ENCODE results near the gene CDH12.
"Not testable (repeated sequence)": the region's sequence is repeated elsewhere in the genome, so short reads cannot be mapped to it uniquely, and the experiment has no call there.

CDH12 gene

GRCh38 chr5:22554475-22554874, 298.7 kb downstream of the CDH12 start:
- no peak for DNase-seq

GRCh38 chr5:22549876-22550671, 303.1 kb downstream of the CDH12 start:
- no peak for DNase-seq

GRCh38 chr5:22542340-22542739, 310.8 kb downstream of the CDH12 start:
- no peak for DNase-seq

GRCh38 chr5:22541037-22541436, 312.1 kb downstream of the CDH12 start:
- DNase-seq, result no peak

GRCh38 chr5:22539762-22540161, 313.4 kb downstream of the CDH12 start:
- DNase-seq, result no peak

GRCh38 chr5:22531986-22532385, 321.2 kb downstream of the CDH12 start:
- no peak for DNase-seq

GRCh38 chr5:22521521-22521920, 331.6 kb downstream of the CDH12 start:
- no peak for DNase-seq

- DNase-seq, result not testable (repeated sequence)
Observed at GRCh38 chr5:22516497-22516896, 336.6 kb downstream of the CDH12 start.

- DNase-seq, result no peak
Observed at GRCh38 chr5:22514231-22514630, 338.9 kb downstream of the CDH12 start.

- no peak for DNase-seq
Observed at GRCh38 chr5:22505891-22506290, 347.3 kb downstream of the CDH12 start.

GRCh38 chr5:22504411-22504810, 348.7 kb downstream of the CDH12 start:
- no peak for DNase-seq

- DNase-seq, result no peak
Observed at GRCh38 chr5:22500556-22500955, 352.6 kb downstream of the CDH12 start.

GRCh38 chr5:22496666-22497065, 356.5 kb downstream of the CDH12 start:
- DNase-seq, result no peak

GRCh38 chr5:22495016-22495720, 358.0 kb downstream of the CDH12 start:
- no peak for DNase-seq

GRCh38 chr5:22488427-22488826, 364.7 kb downstream of the CDH12 start:
- no peak for DNase-seq

GRCh38 chr5:22480305-22480704, 372.8 kb downstream of the CDH12 start:
- no peak for DNase-seq

- DNase-seq, result no peak
Observed at GRCh38 chr5:22473886-22474285, 379.3 kb downstream of the CDH12 start.

GRCh38 chr5:22471154-22471553, 382.0 kb downstream of the CDH12 start:
- DNase-seq, result no peak

- no peak for DNase-seq
Observed at GRCh38 chr5:22470408-22470807, 382.7 kb downstream of the CDH12 start.

- no peak for DNase-seq
Observed at GRCh38 chr5:22465616-22466015, 387.5 kb downstream of the CDH12 start.

GRCh38 chr5:22465177-22465576, 388.0 kb downstream of the CDH12 start:
- no peak for DNase-seq

GRCh38 chr5:22460189-22460588, 393.0 kb downstream of the CDH12 start:
- DNase-seq, result no peak

GRCh38 chr5:22432905-22433304, 420.2 kb downstream of the CDH12 start:
- no peak for DNase-seq

- DNase-seq, result no peak
Observed at GRCh38 chr5:22431840-22432239, 421.3 kb downstream of the CDH12 start.

- no peak for DNase-seq
Observed at GRCh38 chr5:22431406-22431805, 421.7 kb downstream of the CDH12 start.

Data from activated CD4-positive, alpha-beta T cell treated with anti-CD3 and anti-CD28 coated beads, Interleukin-2, amount 50 U/mL, for 16 hours (primary cell).